PC-3 (cell line): ENCODE results near the gene NMNAT2. TPM values are rescaled to one million over a fixed set of nuclear protein-coding genes. Genes with fewer than 3 reads are reported as not detected.

ENCODE experiments used
- ATAC-seq: fragments of 200-7000 bp; cut with Tn5 transposase; 2 replicates; pipeline ENCODE4 v1.9.1; 2020; ENCODE audit warnings: mild to moderate bottlenecking, moderate library complexity
- BruUV-seq: library from RNA; stranded (reverse); fragments of 400-500 nt; replicated peaks from 2 replicates; lab custom pipeline; 2021; lab: Mats Ljungman, UMichigan
- CTCF ChIA-PET: fragments of 300-600 bp; sonication (Branson Sonifier 250); formaldehyde crosslinking; loops from one replicate; lab custom pipeline; 2022; ENCODE audit warnings: antibody characterized with exemption; lab: Charles Lee
- POLR2A ChIA-PET: fragments of 300-600 bp; sonication (Branson Sonifier 250); formaldehyde crosslinking; loops from one replicate; lab custom pipeline; 2022; ENCODE audit warnings: antibody characterized with exemption; ENCODE audit not compliant: unreplicated experiment; lab: Charles Lee
- DNase-seq: peaks from one replicate; pipeline ENCODE4 v3.0.0-alpha.2; 2015
- H2AFZ ChIP-seq: fragments of 300-600 bp; sonication (generic); 2 replicates; pipeline ENCODE4 v1.6.0; 2016; ENCODE audit warnings: antibody characterized with exemption, low read length
- H3F3A ChIP-seq: fragments of 300-600 bp; sonication (generic); one replicate; pipeline ENCODE4 v1.6.0; 2017; ENCODE audit warnings: antibody characterized with exemption, low read length, control low read depth, mild to moderate bottlenecking; ENCODE audit not compliant: unreplicated experiment
- H3K27ac ChIP-seq: fragments of 300-600 bp; sonication (generic); 2 replicates; pipeline ENCODE4 v1.5.1; 2016; ENCODE audit warnings: mild to moderate bottlenecking, low read length
- H3K27me3 ChIP-seq: fragments of 300-600 bp; sonication (generic); 2 replicates; pipeline ENCODE4 v1.6.1; 2016; ENCODE audit warnings: low read length, mixed read lengths
- H3K36me3 ChIP-seq: fragments of 300-600 bp; sonication (generic); 2 replicates; pipeline ENCODE4 v1.6.1; 2016; ENCODE audit warnings: low read depth, mixed run types, low read length, mixed read lengths
- H3K4me1 ChIP-seq: fragments of 300-600 bp; sonication (generic); 2 replicates; pipeline ENCODE4 v1.5.1; 2016; ENCODE audit warnings: low read length; ENCODE audit not compliant: insufficient read depth
- H3K4me2 ChIP-seq: fragments of 300-600 bp; sonication (generic); 2 replicates; pipeline ENCODE4 v1.6.0; 2016; ENCODE audit warnings: low read length
- H3K4me3 ChIP-seq: fragments of 300-600 bp; sonication (generic); 2 replicates; pipeline ENCODE4 v1.5.1; 2016; ENCODE audit warnings: mild to moderate bottlenecking, low read length, mixed read lengths
- H3K79me2 ChIP-seq: fragments of 300-600 bp; sonication (generic); 2 replicates; pipeline ENCODE4 v1.6.1; 2017; ENCODE audit warnings: low read length, mixed read lengths
- H3K9ac ChIP-seq: fragments of 300-600 bp; sonication (generic); 2 replicates; pipeline ENCODE4 v1.6.0; 2016; ENCODE audit warnings: mild to moderate bottlenecking, low read length
- H3K9me2 ChIP-seq: fragments of 300-600 bp; sonication (generic); replicated peaks from 2 replicates; pipeline ENCODE4 v1.6.1; 2016; ENCODE audit warnings: mixed run types, low read length, mixed read lengths
- H3K9me3 ChIP-seq: fragments of 300-600 bp; sonication (generic); 2 replicates; pipeline ENCODE4 v1.6.1; 2016; ENCODE audit warnings: low read length, mixed read lengths
- H4K20me1 ChIP-seq: fragments of 300-600 bp; sonication (generic); 2 replicates; pipeline ENCODE4 v1.6.1; 2016; ENCODE audit warnings: low read length, mixed read lengths
- CTCF ChIP-seq: fragments of 300-600 bp; sonication (generic); conservative IDR thresholded peaks from 2 replicates; pipeline ENCODE4 v1.5.1; 2017; ENCODE audit warnings: antibody characterized with exemption, low read depth, mild to moderate bottlenecking, low read length
- EZH2 ChIP-seq: fragments of 300-600 bp; sonication (generic); IDR thresholded peaks from one replicate; pipeline ENCODE4 v1.6.1; 2017; ENCODE audit warnings: antibody characterized with exemption, mild to moderate bottlenecking, low read length; ENCODE audit not compliant: unreplicated experiment
- EZH2phosphoT487 ChIP-seq: fragments of 300-600 bp; sonication (generic); IDR thresholded peaks from 2 replicates; pipeline ENCODE4 v1.6.1; 2018; ENCODE audit warnings: mild to moderate bottlenecking, antibody characterized with exemption, low read length, borderline replicate concordance
- intact Hi-C: fragments of 100-400 bp; cut with micrococcal nuclease; formaldehyde crosslinking; loops from 2 replicates; pipeline ENCODE4 v1.9.0; 2023
- total RNA-seq: library from RNA; depleted of rRNA; stranded (reverse); fragments of >200 nt; gene quantifications from 2 replicates; pipeline ENCODE4 v1.2.3, GENCODE V29; 2014

The NMNAT2 gene
- total RNA-seq, 1 experiment from 2014 or later = 6.0 TPM

DNA sequence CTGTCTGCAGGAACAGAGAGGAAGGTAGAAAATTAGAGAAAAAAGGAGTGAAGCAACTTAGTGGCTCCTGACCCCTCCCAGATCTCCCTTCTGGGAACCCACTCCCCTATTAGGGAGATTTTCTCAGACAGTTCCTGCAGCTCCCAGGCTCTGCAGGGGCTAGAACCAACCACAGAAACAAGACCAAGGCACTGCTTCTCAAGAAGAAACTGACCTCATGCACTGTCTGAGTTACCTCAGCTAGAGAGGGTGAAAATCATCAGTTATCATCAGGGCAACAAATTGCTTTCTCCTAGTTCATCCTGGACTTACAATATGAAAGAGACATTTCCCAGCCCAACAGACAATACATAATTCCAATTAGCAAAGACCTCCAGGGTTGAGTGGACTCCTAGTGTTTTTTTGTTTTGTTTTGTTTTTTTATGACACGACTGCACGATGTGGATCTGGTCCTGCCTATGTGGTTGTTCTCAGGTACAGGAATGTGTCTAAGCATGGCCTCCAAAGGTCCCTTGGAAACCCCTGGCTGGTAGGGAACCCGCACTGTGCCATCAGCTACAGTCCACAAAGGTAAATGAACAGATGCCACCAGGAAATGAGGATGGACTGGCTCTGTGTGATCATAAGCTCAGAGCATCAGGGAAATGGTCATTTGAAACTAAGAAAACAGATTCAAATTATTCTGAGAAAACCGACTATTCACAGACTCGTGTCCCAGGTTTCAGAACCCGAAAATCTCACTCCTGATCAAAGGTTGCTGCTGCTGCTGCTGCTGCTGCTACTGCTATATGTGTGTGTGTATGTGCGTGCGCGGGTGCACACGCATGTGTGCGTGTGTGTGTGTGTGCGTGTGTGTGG, 166.8 kb downstream of the NMNAT2 start:
- Histone ChIP-seq H3K79me2 (no peaks in the 10 kb centered on the region), H3K9me3 (no peaks in the 10 kb centered on the region), H3K4me1 (no peaks in the 10 kb centered on the region), H3K4me3 (no peak overlapping the region), H2AFZ (no peak overlapping the region), H3F3A (no peaks in the 10 kb centered on the region), H3K36me3 (no peaks in the 10 kb centered on the region), H3K9ac (no peak overlapping the region), H3K27me3 (no peaks in the 10 kb centered on the region), H3K27ac (no peak overlapping the region), H3K9me2 (no peaks in the 10 kb centered on the region), H4K20me1 (no peaks in the 10 kb centered on the region), H3K4me2 (no peak overlapping the region)
- no peak for DNase-seq
- intact Hi-C loops = no loop called here
- TF ChIP-seq CTCF (no peak), EZH2phosphoT487 (no peak), EZH2 (no peak)
- CTCF ChIA-PET = no interaction called here
- BruUV-seq = no TSS peak
- ATAC-seq = no peak
- POLR2A ChIA-PET = no interaction called here

- H3K9me2 ChIP-seq = no peaks in the 10 kb centered on the region
- no peaks in the 10 kb centered on the region for H3K27me3 ChIP-seq
- H3K36me3 ChIP-seq = no peaks in the 10 kb centered on the region
- H3K79me2 ChIP-seq = no peaks in the 10 kb centered on the region
- H3K4me3 ChIP-seq = no peak overlapping the region
- H3K4me1 ChIP-seq = no peaks in the 10 kb centered on the region
- intact Hi-C loops = no loop called here
- TF ChIP-seq EZH2phosphoT487 (no peak), EZH2 (no peak), CTCF (no peak)
- H3K9ac ChIP-seq = no peak overlapping the region
- no peak overlapping the region for H2AFZ ChIP-seq
- no peak overlapping the region for H3K4me2 ChIP-seq
- H3K27ac ChIP-seq = no peak overlapping the region
- H4K20me1 ChIP-seq = no peaks in the 10 kb centered on the region
- no peak for DNase-seq
- no peaks in the 10 kb centered on the region for H3K9me3 ChIP-seq
- H3F3A ChIP-seq = no peaks in the 10 kb centered on the region
- ChIA-PET CTCF (no interaction called here), POLR2A (no interaction called here)
- BruUV-seq = no TSS peak
- no peak for ATAC-seq
Observed at GRCh38 chr1:183249941-183250452, 168.2 kb downstream of the NMNAT2 start.

- Histone ChIP-seq H3K4me1 (no peaks in the 10 kb centered on the region), H3K79me2 (no peaks in the 10 kb centered on the region), H3K27ac (no peak overlapping the region), H3K9me3 (no peaks in the 10 kb centered on the region), H3K27me3 (no peaks in the 10 kb centered on the region), H3K4me3 (no peak overlapping the region), H3K4me2 (no peak overlapping the region), H2AFZ (no peak overlapping the region), H3F3A (no peaks in the 10 kb centered on the region), H4K20me1 (no peaks in the 10 kb centered on the region), H3K9ac (no peak overlapping the region), H3K36me3 (peaks cover 4% of the 10 kb centered on the region), H3K9me2 (no peaks in the 10 kb centered on the region)
- intact Hi-C loops = no loop called here
- POLR2A ChIA-PET = no interaction called here
- TSS peak; percentile 21 for BruUV-seq
- CTCF ChIA-PET = no interaction called here
- DNase-seq (no peak), ATAC-seq (no peak)
- TF ChIP-seq EZH2phosphoT487 = no peak
- no peak for TF ChIP-seq CTCF
- no peak for TF ChIP-seq EZH2
Observed at GRCh38 chr1:183248989-183249691, 169.0 kb downstream of the NMNAT2 start.
